H9 (cell line): ENCODE measurements around the gene PRPH2. TPM values are rescaled to one million over a fixed set of nuclear protein-coding genes. Genes with fewer than 3 reads are reported as not detected.

Source experiments
- DNase-seq: peaks from one replicate; pipeline ENCODE4 v3.0.0-alpha.2; 2017
- H2AFZ ChIP-seq: one replicate; pipeline ENCODE4 v1.6.1; 2013; ENCODE audit warnings: mild to moderate bottlenecking, low read length, control low read depth, moderate library complexity
- H2AK5ac ChIP-seq: 2 replicates; pipeline ENCODE4 v1.6.1; 2013; ENCODE audit warnings: low read length, control low read depth, mixed read lengths; ENCODE audit not compliant: insufficient read length
- H2BK120ac ChIP-seq: one replicate; pipeline ENCODE4 v1.6.1; 2013; ENCODE audit warnings: low read depth, mild to moderate bottlenecking, low read length, control low read depth, inconsistent platforms; ENCODE audit not compliant: poor library complexity, severe bottlenecking
- H2BK12ac ChIP-seq: 2 replicates; pipeline ENCODE4 v1.6.1; 2013; ENCODE audit warnings: low read length, control low read depth, mixed read lengths, low read depth; ENCODE audit not compliant: insufficient read length
- H2BK15ac ChIP-seq: 2 replicates; pipeline ENCODE4 v1.6.1; 2013; ENCODE audit warnings: low read depth, low read length, control low read depth
- H2BK20ac ChIP-seq: one replicate; pipeline ENCODE4 v1.6.1; 2013; ENCODE audit warnings: low read depth, mild to moderate bottlenecking, low read length, control low read depth, inconsistent platforms; ENCODE audit not compliant: poor library complexity, severe bottlenecking
- H2BK5ac ChIP-seq: 2 replicates; pipeline ENCODE4 v1.6.1; 2013; ENCODE audit warnings: low read length, control low read depth, mixed read lengths; ENCODE audit not compliant: insufficient read length
- H3K14ac ChIP-seq: 2 replicates; pipeline ENCODE4 v1.6.1; 2013; ENCODE audit warnings: low read length, control low read depth; ENCODE audit not compliant: insufficient read depth
- H3K18ac ChIP-seq: 2 replicates; pipeline ENCODE4 v1.6.1; 2013; ENCODE audit warnings: low read depth, mild to moderate bottlenecking, mixed read lengths, low read length, control low read depth; ENCODE audit not compliant: insufficient read length
- H3K23ac ChIP-seq: 2 replicates; pipeline ENCODE4 v1.6.1; 2013; ENCODE audit warnings: low read length, control low read depth, mixed read lengths, low read depth; ENCODE audit not compliant: insufficient read length
- H3K23me2 ChIP-seq: 2 replicates; pipeline ENCODE4 v1.6.1; 2013; ENCODE audit warnings: low read depth, mild to moderate bottlenecking, mixed read lengths, low read length, control low read depth; ENCODE audit not compliant: insufficient read length, poor library complexity, severe bottlenecking
- H3K27ac ChIP-seq: 2 replicates; pipeline ENCODE4 v1.5.1; 2013; ENCODE audit warnings: low read length, control low read depth, mixed read lengths, low read depth; ENCODE audit not compliant: insufficient read length
- H3K27me3 ChIP-seq: 2 replicates; pipeline ENCODE4 v1.6.1; 2013; ENCODE audit warnings: low read length, control low read depth, inconsistent platforms; ENCODE audit not compliant: insufficient read depth
- H3K4ac ChIP-seq: 2 replicates; pipeline ENCODE4 v1.6.1; 2013; ENCODE audit warnings: low read depth, mild to moderate bottlenecking, control low read depth, inconsistent platforms, low read length, moderate library complexity
- H3K4me1 ChIP-seq: 2 replicates; pipeline ENCODE4 v1.6.1; 2013; ENCODE audit warnings: low read length, control low read depth, inconsistent platforms; ENCODE audit not compliant: insufficient read depth
- H3K4me2 ChIP-seq: 2 replicates; pipeline ENCODE4 v1.6.1; 2013; ENCODE audit warnings: low read length, control low read depth, mixed read lengths; ENCODE audit not compliant: insufficient read length, insufficient read depth
- H3K56ac ChIP-seq: 2 replicates; pipeline ENCODE4 v1.6.1; 2013; ENCODE audit warnings: low read depth, mild to moderate bottlenecking, mixed read lengths, low read length, control low read depth; ENCODE audit not compliant: insufficient read length
- H3K79me1 ChIP-seq: 2 replicates; pipeline ENCODE4 v1.6.1; 2013; ENCODE audit warnings: low read depth, mild to moderate bottlenecking, moderate library complexity, low read length, control low read depth, inconsistent platforms; ENCODE audit not compliant: insufficient read depth, poor library complexity, severe bottlenecking
- H3K79me2 ChIP-seq: 2 replicates; pipeline ENCODE4 v1.6.1; 2013; ENCODE audit warnings: low read length, control low read depth, inconsistent platforms; ENCODE audit not compliant: insufficient read depth
- H3K9ac ChIP-seq: 2 replicates; pipeline ENCODE4 v1.6.1; 2013; ENCODE audit warnings: low read length, control low read depth, mixed read lengths; ENCODE audit not compliant: insufficient read length; ENCODE audit errors: extremely low read depth
- H3K9me3 ChIP-seq: one replicate; pipeline ENCODE4 v1.6.1; 2013; ENCODE audit warnings: low read depth, low read length, inconsistent platforms; ENCODE audit not compliant: control insufficient read depth
- H3T11ph ChIP-seq: one replicate; pipeline ENCODE4 v1.6.1; 2013; ENCODE audit warnings: mild to moderate bottlenecking, low read length, control low read depth, inconsistent platforms
- H4K20me1 ChIP-seq: one replicate; pipeline ENCODE4 v1.6.1; 2013; ENCODE audit not compliant: control insufficient read depth, insufficient read length, insufficient read depth
- H4K5ac ChIP-seq: 2 replicates; pipeline ENCODE4 v1.6.1; 2013; ENCODE audit warnings: low read depth, mild to moderate bottlenecking, mixed read lengths, low read length, control low read depth; ENCODE audit not compliant: insufficient read length
- H4K8ac ChIP-seq: replicated peaks from 2 replicates; pipeline ENCODE4 v1.6.1; 2013; ENCODE audit warnings: low read length, control low read depth, mixed read lengths, low read depth; ENCODE audit not compliant: insufficient read length
- H4K91ac ChIP-seq: 2 replicates; pipeline ENCODE4 v1.6.1; 2013; ENCODE audit warnings: low read depth, mild to moderate bottlenecking, moderate library complexity, mixed read lengths, low read length, control low read depth; ENCODE audit not compliant: insufficient read length
- H3K27ac Mint-ChIP-seq, 3 experiments: 2 replicates in 2 of 3; 3 replicates in 1 of 3; pipeline ENCODE4 v1.8.0; 2020 to 2021; ENCODE audit warnings: mixed read lengths in 3 of 3, mild to moderate bottlenecking in 1 of 3, moderate library complexity in 1 of 3
- H3K27me3 Mint-ChIP-seq: 2 replicates; pipeline ENCODE4 v1.8.0; 2021; ENCODE audit warnings: low read depth, mild to moderate bottlenecking, moderate library complexity, mixed read lengths
- H3K36me3 Mint-ChIP-seq, 3 experiments: 2 replicates in 2 of 3; 3 replicates in 1 of 3; pipeline ENCODE4 v1.8.0; 2020 to 2021; ENCODE audit warnings: low read depth in 3 of 3, mixed read lengths in 3 of 3; ENCODE audit not compliant: insufficient read depth in 1 of 3
- H3K4me1 Mint-ChIP-seq, 2 experiments: 2 replicates each; pipeline ENCODE4 v1.8.0; 2020; ENCODE audit warnings: mixed read lengths in 2 of 2
- H3K4me3 Mint-ChIP-seq, 2 experiments: 2 replicates in 1 of 2; 3 replicates in 1 of 2; pipeline ENCODE4 v1.8.0; 2020 to 2021; ENCODE audit warnings: mild to moderate bottlenecking in 2 of 2, mixed read lengths in 2 of 2, moderate library complexity in 1 of 2
- H3K9me3 Mint-ChIP-seq, 2 experiments: 2 replicates in 1 of 2; 3 replicates in 1 of 2; pipeline ENCODE4 v1.8.0; 2020; ENCODE audit warnings: mild to moderate bottlenecking in 2 of 2, mixed read lengths in 2 of 2, moderate library complexity in 1 of 2
- CTCF ChIP-seq: fragments of 200-600 bp; sonication (generic); conservative IDR thresholded peaks from 3 replicates; pipeline ENCODE4 v1.8.0; 2021; ENCODE audit warnings: antibody characterized with exemption, mild to moderate bottlenecking
- WGBS: extraction: QIAGEN DNeasy Blood & Tissue Kit; methylation state at CpG from one replicate; pipeline ENCODE4 v1.1.7; 2013; ENCODE audit warnings: missing lambda C conversion rate, low lambda C conversion rate, mixed read lengths; ENCODE audit not compliant: insufficient read length; ENCODE audit errors: extremely low coverage; 5-methylcytosine and 5-hydroxymethylcytosine counted together
- total RNA-seq: library from RNA; stranded (reverse); gene quantifications from 2 replicates; pipeline ENCODE4 v1.2.1, GENCODE V29; 2021

Gene PRPH2
- total RNA-seq, 1 experiment from 2014 or later, result 0.31 TPM

DNA sequence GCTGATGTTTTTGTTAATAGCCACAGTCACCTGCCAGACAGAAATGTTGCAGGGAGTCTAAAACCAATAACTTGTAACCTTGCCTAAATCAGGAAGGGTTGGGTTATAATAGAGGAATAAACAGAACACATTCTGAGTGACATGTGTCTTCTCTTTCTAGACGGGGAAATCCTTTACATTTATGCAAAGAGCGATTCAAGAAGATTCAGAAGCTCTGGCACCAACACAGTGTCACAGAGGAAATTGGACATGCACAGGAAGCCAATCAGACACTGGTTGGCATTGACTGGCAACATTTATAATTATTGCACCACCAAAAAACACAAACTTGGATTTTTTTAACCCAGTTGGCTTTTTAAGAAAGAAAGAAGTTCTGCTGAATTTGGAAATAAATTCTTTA is 31.5 kb downstream of the PRPH2 start:
- Histone ChIP-seq H4K5ac (no peak overlapping the region), H2BK5ac (no peak overlapping the region), H3K4me1 (no peaks in the 10 kb centered on the region), H3K79me2 (no peaks in the 10 kb centered on the region), H3K27ac (no peak overlapping the region), H3K23ac (no peak overlapping the region), H2BK12ac (no peak overlapping the region), H3K23me2 (no peaks in the 10 kb centered on the region), H2BK20ac (no peak overlapping the region), H3K14ac (no peak overlapping the region), H3K56ac (no peak overlapping the region), H3K4ac (no peak overlapping the region), H2AFZ (no peak overlapping the region), H3K4me2 (no peak overlapping the region), H4K20me1 (no peaks in the 10 kb centered on the region), H4K8ac (no peak overlapping the region), H3K9ac (no peak overlapping the region), H2AK5ac (no peak overlapping the region), H3K27me3 (no peaks in the 10 kb centered on the region), H4K91ac (no peak overlapping the region), H2BK120ac (no peak overlapping the region), H2BK15ac (no peak overlapping the region), H3K18ac (no peak overlapping the region), H3T11ph (no peak overlapping the region), H3K9me3 (no peaks in the 10 kb centered on the region), H3K79me1 (no peaks in the 10 kb centered on the region)
- DNase-seq, result no peak
- Mint-ChIP-seq H3K4me3 (no peak overlapping the region), H3K36me3 (peaks cover 30 to 67% (median 52%) of the 10 kb centered on the region in 3 experiments), H3K4me1 (no peaks in the 10 kb centered on the region), H3K27ac (0 out of 7 replicates have a peak overlapping the region, but pooled peaks of 1 of the 3 experiments have one; percentile 2), H3K9me3 (peaks cover 3 to 11% of the 10 kb centered on the region in 2 experiments; a peak in 3 of 5 replicates), H3K27me3 (no peaks in the 10 kb centered on the region)
- TF ChIP-seq CTCF, result no peak
- no CpG with 5 or more reads among the region's 2 CpGs for WGBS
